Upper lobe of left lung (tissue), 4 donors: Measurements from ENCODE around the gene PWWP2A.

ENCODE experiments used
- CTCF ChIP-seq, 6 experiments: fragments of 450-650 bp in 4 of 6; fragments of 200-600 bp in 2 of 6; sonication (generic) in 2 of 6; IDR thresholded peaks; one replicate each; pipeline ENCODE4 v1.5.1; 2016 to 2019; ENCODE audit warnings: antibody characterized with exemption in 6 of 6
- POLR2AphosphoS5 ChIP-seq, 2 donors: sonication (generic); formaldehyde crosslinking; IDR thresholded peaks; one replicate each; pipeline ENCODE4 v1.5.1; 2017; ENCODE audit warnings: antibody characterized with exemption in 2 of 2

DNA sequence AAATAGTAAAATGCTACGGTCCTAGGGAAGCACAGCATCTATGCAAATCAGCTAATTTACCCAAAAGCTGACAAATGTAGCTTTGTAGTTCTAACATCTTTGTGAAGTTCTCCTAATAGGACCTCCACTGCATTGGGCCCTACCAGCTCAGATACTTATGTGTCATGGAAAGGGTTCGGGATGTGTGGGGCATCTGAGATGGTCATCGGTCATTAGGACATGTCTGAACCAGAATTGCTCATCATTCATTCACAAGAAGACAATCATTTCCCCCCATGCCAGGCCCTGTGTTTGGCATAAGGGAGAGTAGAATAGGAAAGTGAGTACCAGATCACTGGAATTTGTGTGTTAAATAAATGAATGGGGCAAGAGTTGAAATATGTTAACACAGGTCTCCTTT lies 35.7 kb downstream of the PWWP2A start:
- no peak for TF ChIP-seq CTCF (IDR thresholded peaks at IDR 0.05)
- no peak for TF ChIP-seq POLR2AphosphoS5 (IDR thresholded peaks at IDR 0.05)
